Cardiac muscle cell (in vitro differentiated cells and primary cell): Measurements from ENCODE around the gene PAGR1. TPM values are rescaled to one million over a fixed set of nuclear protein-coding genes. Genes with fewer than 3 reads are reported as not detected.
"Not testable (repeated sequence)": the region's sequence is repeated elsewhere in the genome, so short reads cannot be mapped to it uniquely, and the experiment has no call there.

Source experiments
- DNase-seq, 2 donors: peaks; one replicate each; pipeline versions ENCODE4 v3.0.0 to v3.0.0-alpha.2; 2010 to 2017; ENCODE audit warnings: low read depth in 1 of 2, low spot score in 1 of 2
- H3K27ac ChIP-seq: fragments of 200-600 bp; sonication (generic); 2 replicates; pipeline ENCODE4 v1.5.1; 2016
- H3K27me3 ChIP-seq: fragments of 200-600 bp; sonication (generic); 2 replicates; pipeline ENCODE4 v1.6.0; 2016; ENCODE audit warnings: control low read depth
- H3K36me3 ChIP-seq: fragments of 200-600 bp; sonication (generic); 2 replicates; pipeline ENCODE4 v1.5.1; 2016; ENCODE audit warnings: control low read depth
- H3K4me1 ChIP-seq: fragments of 200-600 bp; sonication (generic); 2 replicates; pipeline ENCODE4 v1.8.1; 2017; ENCODE audit warnings: low read depth, mild to moderate bottlenecking, mixed run types
- H3K4me3 ChIP-seq: fragments of 200-600 bp; sonication (generic); 2 replicates; pipeline ENCODE4 v1.5.1; 2016; ENCODE audit warnings: mild to moderate bottlenecking
- H3K9me3 ChIP-seq: fragments of 200-600 bp; sonication (generic); 2 replicates; pipeline ENCODE4 v1.5.1; 2017; ENCODE audit warnings: low read depth, mild to moderate bottlenecking, control low read depth
- polyA plus RNA-seq: library from polyadenylated mRNA; unstranded; fragments of >200 nt; fragmentation: Nextera tagmentation; extraction: Ambion mirVana; gene quantifications from 2 replicates; pipeline ENCODE4 v1.2.1, GENCODE V29; 2016
- total RNA-seq: library from RNA; depleted of rRNA; stranded (reverse); fragments of >200 nt; gene quantifications from 2 replicates; pipeline ENCODE4 v1.2.3, GENCODE V29; 2016
- TF ChIP-seq, protein P1 (sequence below): IDR thresholded peaks from 2 replicates; pipeline ENCODE4 v1.5.1; 2012; ENCODE audit warnings: low read depth, mild to moderate bottlenecking, low read length

The PAGR1 gene
- total and polyA plus RNA-seq, 2 experiments from 2014 or later, result 113 to 120 TPM

DNA sequence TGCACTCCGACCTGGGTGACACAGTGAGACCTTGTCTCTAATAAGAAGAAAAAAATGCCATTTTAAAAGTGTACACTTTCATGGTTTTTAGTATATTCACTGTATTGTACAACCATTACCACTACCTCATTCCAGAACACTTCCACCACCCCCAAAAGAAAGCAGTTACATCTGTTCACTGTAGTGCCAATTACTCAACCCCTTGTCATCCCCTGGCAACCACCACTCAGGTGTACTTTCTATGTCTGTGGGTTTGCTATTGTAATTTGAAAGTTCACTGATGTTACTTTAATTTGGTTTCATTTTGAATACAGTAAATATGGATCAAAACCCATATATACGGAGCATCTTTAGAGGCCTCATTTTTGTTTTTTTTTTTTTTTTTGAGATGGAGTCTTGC lies 31.8 kb upstream of the PAGR1 start:
- H3K36me3 ChIP-seq, result no peaks in the 10 kb centered on the region
- TF ChIP-seq, protein P1, sequence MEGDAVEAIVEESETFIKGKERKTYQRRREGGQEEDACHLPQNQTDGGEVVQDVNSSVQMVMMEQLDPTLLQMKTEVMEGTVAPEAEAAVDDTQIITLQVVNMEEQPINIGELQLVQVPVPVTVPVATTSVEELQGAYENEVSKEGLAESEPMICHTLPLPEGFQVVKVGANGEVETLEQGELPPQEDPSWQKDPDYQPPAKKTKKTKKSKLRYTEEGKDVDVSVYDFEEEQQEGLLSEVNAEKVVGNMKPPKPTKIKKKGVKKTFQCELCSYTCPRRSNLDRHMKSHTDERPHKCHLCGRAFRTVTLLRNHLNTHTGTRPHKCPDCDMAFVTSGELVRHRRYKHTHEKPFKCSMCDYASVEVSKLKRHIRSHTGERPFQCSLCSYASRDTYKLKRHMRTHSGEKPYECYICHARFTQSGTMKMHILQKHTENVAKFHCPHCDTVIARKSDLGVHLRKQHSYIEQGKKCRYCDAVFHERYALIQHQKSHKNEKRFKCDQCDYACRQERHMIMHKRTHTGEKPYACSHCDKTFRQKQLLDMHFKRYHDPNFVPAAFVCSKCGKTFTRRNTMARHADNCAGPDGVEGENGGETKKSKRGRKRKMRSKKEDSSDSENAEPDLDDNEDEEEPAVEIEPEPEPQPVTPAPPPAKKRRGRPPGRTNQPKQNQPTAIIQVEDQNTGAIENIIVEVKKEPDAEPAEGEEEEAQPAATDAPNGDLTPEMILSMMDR, result no peak

DNA sequence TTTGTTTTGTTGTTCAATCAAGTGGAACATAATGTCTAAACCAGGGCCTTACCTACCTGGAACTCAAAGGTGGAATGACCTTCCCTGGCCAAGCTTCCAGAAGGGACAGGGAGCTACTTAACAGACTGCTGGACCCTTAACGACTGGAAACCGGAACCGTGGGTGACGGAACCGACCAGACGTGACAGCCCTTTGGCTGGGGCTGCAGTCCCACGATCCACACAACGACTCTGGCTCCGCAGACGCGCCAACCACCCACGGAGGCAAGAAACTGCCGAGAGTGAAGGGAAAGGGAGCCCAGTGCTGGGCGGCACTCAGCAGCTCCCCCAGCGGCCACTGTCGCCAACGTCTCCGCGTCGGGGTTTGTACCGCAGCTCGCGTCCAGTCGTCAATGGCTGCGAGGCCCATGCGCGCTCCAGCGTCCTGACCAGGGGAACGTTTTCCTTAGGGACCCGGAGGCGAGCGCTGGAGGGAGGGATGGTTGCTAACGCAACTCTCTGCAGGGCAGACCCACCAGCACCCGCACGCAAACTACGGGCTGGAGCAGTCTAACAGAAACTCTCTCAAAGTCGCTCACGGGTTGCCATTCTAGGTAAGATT lies 31.0 kb upstream of the PAGR1 start:
- peak; percentile 61 to 85 for DNase-seq
- TF ChIP-seq, protein P1, result peak; percentile 88
- Histone ChIP-seq H3K36me3 (no peaks in the 10 kb centered on the region), H3K4me1 (peaks cover 3% of the 10 kb centered on the region), H3K27ac (no peak overlapping the region), H3K4me3 (no peak overlapping the region), H3K27me3 (no peaks in the 10 kb centered on the region), H3K9me3 (no peaks in the 10 kb centered on the region)

More for the DNA sequence above, 31.8 kb upstream of the PAGR1 start:
- Histone ChIP-seq H3K4me3 (no peak overlapping the region), H3K9me3 (no peaks in the 10 kb centered on the region), H3K27me3 (no peaks in the 10 kb centered on the region), H3K27ac (no peak overlapping the region), H3K4me1 (no peaks in the 10 kb centered on the region)
- DNase-seq, result no peak

DNA sequence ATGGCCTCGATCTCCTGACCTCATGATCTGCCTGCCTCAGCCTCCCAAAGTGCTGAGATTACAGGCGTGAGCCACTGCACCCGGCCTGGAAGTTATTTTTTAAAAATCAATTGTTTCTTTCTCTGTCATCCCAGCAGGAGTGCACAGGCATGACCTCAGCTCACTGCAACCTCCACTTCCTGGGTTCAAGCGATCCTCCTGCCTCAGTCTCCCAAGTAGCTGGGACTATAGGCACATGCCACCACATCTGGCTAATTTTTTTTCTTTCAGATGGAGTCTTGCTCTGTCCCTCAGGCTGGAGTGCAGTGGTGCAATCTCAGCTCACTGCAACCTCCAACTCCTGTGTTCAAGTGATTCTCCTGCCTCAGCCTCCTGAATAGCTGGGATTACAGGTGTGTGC lies 28.8 kb upstream of the PAGR1 start:
- not testable (repeated sequence) for H3K4me3 ChIP-seq, H3K4me1 ChIP-seq, H3K27ac ChIP-seq, H3K36me3 ChIP-seq, H3K27me3 ChIP-seq, H3K9me3 ChIP-seq, DNase-seq

DNA sequence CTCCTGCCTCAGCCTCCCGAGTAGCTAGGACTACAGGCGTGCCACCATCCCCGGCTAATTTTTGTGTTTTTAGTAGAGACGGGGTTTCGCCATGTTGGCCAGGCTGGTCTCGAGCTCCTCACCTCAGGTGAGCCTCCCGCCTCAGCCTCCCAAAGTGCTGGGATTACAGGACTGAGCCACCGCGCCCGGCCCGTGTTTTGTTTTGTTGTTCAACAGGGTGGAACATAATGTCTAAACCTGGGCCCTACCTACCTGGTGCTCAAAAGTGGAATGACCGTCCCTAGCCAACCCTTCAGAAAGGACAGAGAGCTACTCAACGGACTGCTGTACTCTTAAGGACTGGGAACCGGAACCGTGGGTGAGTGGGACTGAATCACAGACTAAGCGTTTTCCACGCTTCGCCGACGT lies 26.2 kb upstream of the PAGR1 start:
- Histone ChIP-seq H3K4me1 (peaks cover 9% of the 10 kb centered on the region), H3K36me3 (no peaks in the 10 kb centered on the region), H3K27ac (peak overlapping the region; percentile 87), H3K4me3 (peak overlapping the region; percentile 36), H3K27me3 (no peaks in the 10 kb centered on the region), H3K9me3 (no peaks in the 10 kb centered on the region)
- no peak for DNase-seq
- TF ChIP-seq, protein P1, result no peak

DNA sequence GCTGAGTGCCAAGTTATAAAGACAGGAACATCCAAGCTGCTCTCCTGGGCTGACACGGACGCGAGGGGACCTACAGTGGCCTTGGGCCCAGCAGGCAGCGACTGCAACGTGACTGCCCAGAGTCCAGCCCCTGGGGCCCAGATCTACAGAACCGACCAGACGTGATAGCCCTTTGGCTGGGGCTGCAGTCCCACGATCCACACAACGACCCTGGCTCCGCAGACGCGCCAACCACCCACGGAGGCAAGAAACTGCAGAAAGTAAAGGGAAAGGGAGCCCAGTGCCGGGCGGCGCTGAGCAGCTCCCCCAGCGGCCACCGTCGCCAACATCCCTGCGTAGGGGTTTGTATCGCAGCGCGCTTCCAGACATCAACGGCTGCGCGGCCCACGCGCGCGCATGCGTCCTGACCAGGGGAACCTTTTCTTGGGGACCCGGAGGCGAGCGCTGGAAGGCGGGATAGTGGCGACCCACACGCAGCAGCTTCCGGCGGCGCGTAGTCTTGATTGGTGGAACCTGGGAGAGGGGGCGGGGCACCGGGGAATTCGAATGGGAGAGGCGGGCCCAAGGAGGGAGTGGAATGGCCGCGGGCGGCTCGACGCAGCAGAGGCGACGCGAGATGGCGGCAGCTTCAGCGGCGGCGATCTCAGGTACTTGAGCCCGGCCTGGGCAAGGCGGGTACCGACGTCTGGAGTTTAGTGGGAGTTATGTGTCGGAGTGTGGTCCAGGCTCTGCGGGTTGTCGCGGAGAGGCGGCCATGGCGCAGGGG lies 25.6 kb upstream of the PAGR1 start, which contains the start of gene KIF22:
TSS of gene KIF22 (plus strand) at position 569 of the 766 bp plus-strand sequence. CDS start at position 578, 9 bp downstream.
- TF ChIP-seq, protein P1, result peak; percentile 71

More for the DNA sequence above, 25.6 kb upstream of the PAGR1 start, which contains the start of gene KIF22:
- peak within 1 kb of the TSS; percentile 87 for H3K27ac ChIP-seq
- peaks cover 9% of the 10 kb centered on the region for H3K4me1 ChIP-seq
- DNase-seq, result peak; percentile 99 to 100
- peak within 1 kb of the TSS; percentile 77 for H3K4me3 ChIP-seq
- no peaks in the 10 kb centered on the region for H3K9me3 ChIP-seq
- H3K36me3 ChIP-seq, result no peaks in the 10 kb centered on the region
- H3K27me3 ChIP-seq, result no peaks in the 10 kb centered on the region
